Panc1 (cell line): ENCODE data around the gene TGFB3.

Source experiments
- POLR2AphosphoS5 ChIP-seq: IDR thresholded peaks from 2 replicates; pipeline ENCODE4 v1.6.1; 2012; ENCODE audit warnings: mild to moderate bottlenecking, low read depth, low read length, moderate library complexity
- REST ChIP-seq, 2 experiments: IDR thresholded peaks; 2 replicates each; pipeline ENCODE4 v1.6.1; 2011 to 2012; ENCODE audit warnings: low read depth in 2 of 2, control low read depth in 1 of 2, low read length in 1 of 2, mild to moderate bottlenecking in 1 of 2, moderate library complexity in 1 of 2; ENCODE audit not compliant: insufficient read depth in 1 of 2
- SIN3A ChIP-seq: IDR thresholded peaks from 2 replicates; pipeline ENCODE4 v1.6.1; 2012; ENCODE audit warnings: low read depth, mild to moderate bottlenecking, low read length, moderate library complexity, borderline replicate concordance; ENCODE audit not compliant: insufficient read depth
- TCF7L2 ChIP-seq: IDR thresholded peaks from 2 replicates; pipeline ENCODE4 v1.6.1; 2011; ENCODE audit warnings: mild to moderate bottlenecking, low read depth, low read length, inconsistent platforms
- TF ChIP-seq, protein P1 (sequence below): fragments of 450-650 bp; IDR thresholded peaks from 2 replicates; pipeline ENCODE4 v1.5.1; 2017; ENCODE audit warnings: mild to moderate bottlenecking

DNA sequence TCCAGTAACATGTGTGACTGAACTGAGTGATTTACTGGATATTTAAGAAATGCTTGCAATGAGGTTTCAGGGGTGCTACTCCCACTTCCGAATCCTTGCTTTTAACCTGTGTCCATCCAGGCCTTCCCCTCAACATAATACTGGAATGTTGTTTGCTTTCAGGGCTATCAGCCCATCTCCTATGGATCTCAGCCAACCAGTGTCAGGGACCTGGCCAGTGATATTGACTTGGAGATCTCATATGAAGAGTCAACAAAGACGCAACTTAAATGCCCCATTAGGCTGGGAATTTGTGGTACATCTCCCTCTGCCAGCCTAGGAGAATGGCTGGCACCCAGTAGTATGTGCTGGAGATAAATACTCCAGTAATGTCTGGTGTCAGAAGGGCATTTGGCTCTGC is 2.9 kb upstream of the TGFB3 start:
- TF ChIP-seq REST (IDR thresholded peaks at IDR 0.05; ENCODE audit: insufficient read depth in 1 of 2, low read depth in 2 of 2, low read length in 1 of 2) (no peak), POLR2AphosphoS5 (no peak), TCF7L2 (no peak), SIN3A (no peak)
- TF ChIP-seq, protein P1, sequence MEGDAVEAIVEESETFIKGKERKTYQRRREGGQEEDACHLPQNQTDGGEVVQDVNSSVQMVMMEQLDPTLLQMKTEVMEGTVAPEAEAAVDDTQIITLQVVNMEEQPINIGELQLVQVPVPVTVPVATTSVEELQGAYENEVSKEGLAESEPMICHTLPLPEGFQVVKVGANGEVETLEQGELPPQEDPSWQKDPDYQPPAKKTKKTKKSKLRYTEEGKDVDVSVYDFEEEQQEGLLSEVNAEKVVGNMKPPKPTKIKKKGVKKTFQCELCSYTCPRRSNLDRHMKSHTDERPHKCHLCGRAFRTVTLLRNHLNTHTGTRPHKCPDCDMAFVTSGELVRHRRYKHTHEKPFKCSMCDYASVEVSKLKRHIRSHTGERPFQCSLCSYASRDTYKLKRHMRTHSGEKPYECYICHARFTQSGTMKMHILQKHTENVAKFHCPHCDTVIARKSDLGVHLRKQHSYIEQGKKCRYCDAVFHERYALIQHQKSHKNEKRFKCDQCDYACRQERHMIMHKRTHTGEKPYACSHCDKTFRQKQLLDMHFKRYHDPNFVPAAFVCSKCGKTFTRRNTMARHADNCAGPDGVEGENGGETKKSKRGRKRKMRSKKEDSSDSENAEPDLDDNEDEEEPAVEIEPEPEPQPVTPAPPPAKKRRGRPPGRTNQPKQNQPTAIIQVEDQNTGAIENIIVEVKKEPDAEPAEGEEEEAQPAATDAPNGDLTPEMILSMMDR: no peak
